GM18508 (cell line): ENCODE data around the gene IQSEC1.

Experiments
- ATAC-seq: cut with Tn5 transposase; IDR thresholded peaks from one replicate; pipeline ENCODE4 v1.9.1; 2021; ENCODE audit warnings: moderate number of reproducible peaks; ENCODE audit not compliant: insufficient read depth, unreplicated experiment

IQSEC1 gene

GRCh38 chr3:13073326-13074005 is at the start of gene IQSEC1:
Gene IQSEC1 (minus strand): TSS chr3:13073429. CDS start chr3:13073014, 415 bp downstream.
- no peak for ATAC-seq

GRCh38 chr3:13122081-13123012 is 49.1 kb upstream of the IQSEC1 start:
- ATAC-seq = no peak

DNA sequence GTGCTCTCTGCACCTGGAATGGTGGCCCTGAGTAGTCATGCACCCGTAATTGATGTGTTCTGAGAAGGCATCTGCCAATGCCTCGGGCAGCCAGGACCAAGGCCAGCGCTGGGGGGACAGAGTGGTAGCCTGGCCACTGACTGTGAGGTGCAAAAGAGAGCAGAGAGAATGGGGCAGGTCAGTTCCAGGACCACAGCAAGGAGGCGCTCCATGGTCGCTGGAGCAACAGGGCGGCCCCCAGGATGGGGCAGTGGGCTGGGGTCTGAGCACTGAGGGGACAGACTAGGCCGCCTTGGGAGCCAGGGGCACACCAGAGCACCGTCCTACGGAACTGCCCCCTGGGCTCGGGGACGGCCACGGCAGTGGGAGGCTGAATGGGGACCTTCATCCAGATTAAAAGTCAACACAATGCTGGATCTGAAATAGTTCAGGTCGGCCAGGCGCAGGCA is 48.3 kb upstream of the IQSEC1 start:
- no peak for ATAC-seq

GRCh38 chr3:13120928-13121552 is 47.8 kb upstream of the IQSEC1 start:
- no peak for ATAC-seq

DNA sequence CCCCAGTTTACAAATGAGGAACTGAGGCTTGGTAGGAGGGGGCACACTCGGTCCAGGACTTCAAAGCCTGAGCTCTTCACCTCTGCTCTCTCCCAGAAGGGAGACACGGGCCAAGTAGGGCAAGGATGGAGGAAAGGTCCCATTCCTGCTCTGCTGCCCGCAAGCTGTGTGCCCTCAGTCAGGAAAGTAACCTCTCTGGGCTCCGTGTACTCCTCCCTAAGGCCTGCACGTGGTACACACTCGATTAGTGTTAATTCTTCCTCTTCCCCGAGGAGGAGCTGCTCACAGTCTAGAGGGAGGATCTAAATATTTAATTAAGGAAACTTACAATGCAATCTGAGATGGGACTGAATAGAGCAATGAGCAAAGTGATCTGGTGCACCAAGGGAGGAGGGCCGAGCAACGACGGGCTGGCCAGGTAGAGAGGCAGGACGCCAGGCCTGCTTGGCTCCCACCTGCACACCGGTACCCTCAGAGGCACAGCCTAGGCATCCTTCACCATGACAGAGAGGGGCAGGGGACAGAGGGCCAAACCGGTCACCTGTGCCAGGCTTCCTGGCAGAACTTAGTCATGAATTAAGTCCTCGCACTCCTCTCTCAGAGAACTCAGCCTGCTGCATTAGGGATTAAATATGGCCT is 47.2 kb upstream of the IQSEC1 start:
- ATAC-seq = no peak

- ATAC-seq = no peak
These were observed 46.4 kb upstream of the IQSEC1 start for GRCh38 chr3:13119471-13120220.

DNA sequence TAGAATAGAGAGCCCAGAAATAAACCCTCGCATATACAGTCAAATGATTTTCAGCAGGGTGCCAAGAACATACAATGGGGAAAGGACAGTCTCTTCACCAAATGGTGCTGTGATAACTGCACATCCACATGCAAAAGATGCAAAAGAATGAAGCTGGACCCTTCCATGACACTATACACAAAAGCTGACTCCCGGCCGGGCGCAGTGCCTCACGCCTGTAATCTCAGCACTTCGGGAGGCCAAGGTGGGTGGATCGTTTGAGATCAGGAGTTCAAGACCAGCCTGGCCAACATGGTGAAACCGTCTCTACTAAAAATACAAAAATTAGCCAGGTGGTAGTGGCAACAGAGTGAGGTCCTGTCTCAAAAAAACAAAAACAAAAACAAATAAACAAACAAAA is 43.2 kb upstream of the IQSEC1 start:
- no peak for ATAC-seq

GRCh38 chr3:13115991-13116390 is 42.8 kb upstream of the IQSEC1 start:
- no peak for ATAC-seq

- ATAC-seq = no peak
These were observed 42.3 kb upstream of the IQSEC1 start for GRCh38 chr3:13115576-13115910.

- no peak for ATAC-seq
These were observed 41.8 kb upstream of the IQSEC1 start for GRCh38 chr3:13114811-13115575.

DNA sequence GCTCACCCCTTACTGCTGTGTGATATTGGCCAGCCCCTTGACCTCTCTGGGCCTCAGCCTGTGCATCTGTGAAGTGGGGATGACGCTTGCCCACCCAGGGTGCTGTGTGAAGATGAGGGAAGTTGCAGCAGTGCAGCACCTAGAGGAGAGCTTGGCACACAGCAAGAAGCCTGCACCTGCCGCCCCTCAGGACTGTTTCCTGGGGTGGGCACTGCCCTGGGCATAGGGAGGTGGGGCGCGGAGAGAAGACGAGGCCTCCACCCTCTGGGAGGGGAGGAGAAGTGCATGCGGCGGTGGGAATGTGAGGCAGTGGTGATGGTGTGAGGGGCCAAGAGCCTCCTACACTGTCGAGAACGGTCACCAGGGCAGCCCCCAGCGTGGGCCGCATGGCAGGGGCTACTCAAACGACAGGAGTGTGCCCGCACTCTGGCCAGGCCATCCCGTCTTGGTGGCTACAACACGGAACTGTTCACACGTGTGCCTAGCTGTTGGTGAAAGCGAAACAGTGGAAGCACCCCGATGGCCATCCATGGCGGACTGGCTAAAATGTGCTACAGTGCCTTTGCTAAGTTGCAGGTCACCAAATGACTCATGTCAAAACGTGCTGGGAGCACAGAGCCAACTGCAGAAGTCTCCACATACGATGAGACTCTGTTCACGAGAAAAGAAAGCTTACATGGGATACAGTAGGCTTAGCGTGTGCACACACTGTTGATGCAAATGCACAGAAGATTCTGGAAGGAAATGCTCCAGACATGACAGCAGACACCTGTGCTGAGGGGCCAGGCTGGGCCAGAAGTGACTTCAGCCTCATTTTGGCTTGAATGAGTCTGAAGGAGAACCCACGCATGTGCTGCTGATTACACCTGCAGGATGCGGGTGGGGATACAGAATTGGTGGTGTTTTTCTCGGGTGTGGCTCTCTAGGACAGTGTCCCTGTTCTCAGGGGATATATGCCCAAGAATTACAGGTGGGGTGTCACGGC is 40.4 kb upstream of the IQSEC1 start:
- ATAC-seq = no peak

DNA sequence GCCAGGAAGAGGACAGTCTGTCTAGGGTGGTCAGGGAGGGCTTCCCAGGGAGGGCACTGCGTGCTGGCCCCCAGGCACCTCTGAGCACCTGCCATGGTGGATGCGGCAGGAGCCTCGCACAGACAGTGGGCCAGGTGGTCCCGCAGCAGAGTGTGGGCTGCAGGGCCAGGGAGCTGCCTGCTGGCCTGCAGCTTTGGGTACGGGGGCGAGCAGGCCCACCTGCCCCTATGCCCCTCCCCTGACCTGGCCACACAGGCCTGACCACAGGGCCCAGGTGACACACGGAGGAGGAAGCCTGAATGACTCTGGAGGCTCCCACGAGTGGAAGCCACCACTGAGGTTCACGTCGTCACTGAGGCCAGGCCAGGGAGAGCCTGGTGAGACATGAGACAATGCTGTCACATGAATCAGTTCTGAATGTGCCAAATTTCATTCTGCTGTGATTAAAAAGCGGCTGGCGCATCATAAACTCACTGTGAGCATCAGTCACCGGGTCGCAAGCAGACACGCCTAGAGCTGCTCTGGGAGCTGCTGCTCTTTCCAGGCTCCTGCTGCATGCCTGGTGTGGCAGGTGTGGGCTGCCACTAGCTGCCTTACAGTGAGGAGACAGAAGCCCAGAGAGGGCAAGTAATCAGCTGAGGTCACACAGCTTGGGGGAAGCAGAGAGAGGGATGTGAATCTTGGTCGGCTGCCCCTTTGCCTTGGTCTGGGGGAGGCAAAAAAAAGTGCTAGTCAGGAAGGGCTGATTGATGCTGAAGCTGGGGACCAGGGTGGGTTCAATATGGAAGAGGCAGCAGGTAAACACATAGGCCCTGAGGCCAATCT is 39.5 kb upstream of the IQSEC1 start:
- ATAC-seq = no peak

GRCh38 chr3:13111873-13112520 is 38.8 kb upstream of the IQSEC1 start:
- no peak for ATAC-seq

DNA sequence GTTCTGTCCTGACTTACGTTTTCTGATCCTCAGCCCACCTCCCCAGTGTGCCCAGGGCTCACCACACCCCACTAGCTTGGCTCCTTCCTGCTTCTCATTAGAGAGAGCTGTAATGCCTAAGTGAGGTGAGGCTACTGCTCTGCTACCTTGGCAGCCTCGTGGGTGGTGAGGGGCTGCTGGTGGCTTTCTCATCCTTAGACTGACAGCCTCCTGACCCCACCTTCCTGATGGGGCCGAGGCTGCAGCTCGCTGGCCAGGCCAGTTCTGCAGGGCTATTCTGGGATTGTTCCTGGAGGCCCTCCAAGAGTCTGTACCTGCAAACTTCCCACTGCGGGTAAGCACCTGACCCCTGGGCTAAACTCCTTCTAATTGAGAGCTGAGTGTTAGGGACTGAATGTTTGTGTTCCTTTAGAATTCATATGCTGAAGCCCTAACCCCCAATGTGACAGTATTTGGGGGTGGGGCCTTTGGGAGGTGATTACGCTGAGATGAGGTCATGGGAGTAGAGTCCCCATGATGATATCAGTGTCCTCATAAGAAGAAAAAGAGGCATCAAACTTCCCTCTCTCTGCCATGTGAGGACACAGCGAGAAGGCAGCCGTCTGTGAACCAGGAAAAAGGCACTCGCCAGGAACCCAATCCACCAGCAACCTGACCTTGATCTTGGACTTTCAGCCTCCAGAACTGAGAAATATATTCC is 38.1 kb upstream of the IQSEC1 start:
- no peak for ATAC-seq

- no peak for ATAC-seq
These were observed 37.5 kb upstream of the IQSEC1 start for GRCh38 chr3:13110678-13111116.

GRCh38 chr3:13109516-13109915 is 36.3 kb upstream of the IQSEC1 start:
- no peak for ATAC-seq
